A673 (cell line): Measurements from ENCODE around the gene ARFRP1. TPM values are rescaled to one million over a fixed set of nuclear protein-coding genes. Genes with fewer than 3 reads are reported as not detected.

Experiments
- BruUV-seq: library from RNA; stranded (reverse); fragments of 400-500 nt; replicated peaks from 2 replicates; lab custom pipeline; 2021; lab: Mats Ljungman, UMichigan
- CTCF ChIA-PET: fragments of 300-600 bp; sonication (Branson Sonifier 250); formaldehyde crosslinking; loops from one replicate; lab custom pipeline; 2022; ENCODE audit warnings: antibody characterized with exemption; lab: Charles Lee
- POLR2A ChIA-PET: fragments of 300-600 bp; sonication (Branson Sonifier 250); formaldehyde crosslinking; loops from one replicate; lab custom pipeline; 2022; ENCODE audit warnings: antibody characterized with exemption; ENCODE audit not compliant: low non-redundant PET; lab: Charles Lee
- DNase-seq: peaks from one replicate; pipeline ENCODE4 v3.0.0-alpha.2; 2015; ENCODE audit warnings: low spot score
- H3K27ac ChIP-seq: fragments of 200-600 bp; sonication (generic); 2 replicates; pipeline ENCODE4 v1.5.1; 2016; ENCODE audit warnings: mixed run types, low read depth, mild to moderate bottlenecking, mixed read lengths, antibody characterized with exemption, low read length; ENCODE audit not compliant: poor library complexity, severe bottlenecking
- H3K27me3 ChIP-seq: fragments of 200-600 bp; sonication (generic); replicated peaks from 2 replicates; pipeline ENCODE4 v1.6.1; 2017; ENCODE audit warnings: mixed run types, low read depth, mild to moderate bottlenecking, mixed read lengths, antibody characterized with exemption, low read length; ENCODE audit not compliant: insufficient read depth, poor library complexity
- H3K36me3 ChIP-seq: fragments of 200-600 bp; sonication (generic); 2 replicates; pipeline ENCODE4 v1.6.1; 2016; ENCODE audit warnings: mixed run types, mild to moderate bottlenecking, mixed read lengths, antibody characterized with exemption, low read length; ENCODE audit not compliant: insufficient read depth, poor library complexity, severe bottlenecking
- H3K4me1 ChIP-seq: fragments of 200-600 bp; sonication (generic); 2 replicates; pipeline ENCODE4 v1.6.1; 2017; ENCODE audit warnings: mixed run types, mild to moderate bottlenecking, mixed read lengths, antibody characterized with exemption, low read length; ENCODE audit not compliant: insufficient read depth, poor library complexity, severe bottlenecking
- H3K4me3 ChIP-seq: fragments of 200-600 bp; sonication (generic); 2 replicates; pipeline ENCODE4 v1.5.1; 2016; ENCODE audit warnings: low read depth, mixed run types, mild to moderate bottlenecking, mixed read lengths, low read length; ENCODE audit not compliant: poor library complexity, severe bottlenecking
- H3K9me3 ChIP-seq: fragments of 200-600 bp; sonication (generic); 2 replicates; pipeline ENCODE4 v1.6.1; 2016; ENCODE audit warnings: mixed run types, low read depth, mild to moderate bottlenecking, mixed read lengths, antibody characterized with exemption, low read length; ENCODE audit not compliant: poor library complexity, severe bottlenecking
- CTCF ChIP-seq: fragments of 300-800, 200-600 bp; sonication (generic); conservative IDR thresholded peaks from 2 replicates; pipeline ENCODE4 v1.5.1; 2017; ENCODE audit warnings: low read depth, mild to moderate bottlenecking, antibody characterized with exemption, low read length, moderate library complexity, mixed read lengths
- EZH2 ChIP-seq: fragments of 200-600 bp; sonication (generic); IDR thresholded peaks from 2 replicates; pipeline ENCODE4 v1.6.1; 2017; ENCODE audit warnings: borderline replicate concordance, low read depth, mild to moderate bottlenecking, mixed read lengths, antibody characterized with exemption, low read length; ENCODE audit not compliant: poor library complexity, severe bottlenecking
- intact Hi-C: fragments of 100-400 bp; cut with micrococcal nuclease; formaldehyde crosslinking; loops from one replicate; pipeline ENCODE4 v1.10.0; 2022; ENCODE audit not compliant: unreplicated experiment
- total RNA-seq: library from RNA; stranded (reverse); gene quantifications from 2 replicates; pipeline ENCODE4 v1.2.3, GENCODE V29; 2021

ARFRP1 gene
- total RNA-seq, 1 experiment from 2014 or later, result 41.1 TPM

DNA sequence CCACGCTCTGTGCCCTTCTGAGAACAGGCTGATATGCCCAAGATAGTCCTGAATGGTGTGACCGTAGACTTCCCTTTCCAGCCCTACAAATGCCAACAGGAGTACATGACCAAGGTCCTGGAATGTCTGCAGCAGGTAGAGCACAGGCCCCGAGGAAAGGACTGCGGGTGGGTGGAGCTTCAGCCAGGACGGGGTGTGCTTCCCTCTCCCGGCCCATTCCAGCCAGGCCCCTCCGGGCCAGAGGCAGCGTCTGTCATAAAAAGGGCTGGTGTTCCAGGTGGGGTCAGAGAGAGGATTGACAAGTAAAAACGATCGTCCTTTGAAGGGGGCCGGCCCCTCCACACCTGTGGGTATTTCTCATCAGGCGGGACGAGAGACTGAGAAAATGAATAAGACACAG is 48.4 kb downstream of the ARFRP1 start:
- no peaks in the 10 kb centered on the region for H3K9me3 ChIP-seq
- TF ChIP-seq CTCF (no peak), EZH2 (no peak)
- intact Hi-C loops, result no loop called here
- POLR2A ChIA-PET, result no interaction called here
- no peak overlapping the region for H3K27ac ChIP-seq
- H3K27me3 ChIP-seq, result no peaks in the 10 kb centered on the region
- no peak for DNase-seq
- CTCF ChIA-PET, result no interaction called here
- no TSS peak for BruUV-seq
- H3K4me3 ChIP-seq, result peak overlapping the region; percentile 73
- H3K36me3 ChIP-seq, result peaks cover 5% of the 10 kb centered on the region
- peaks cover 17% of the 10 kb centered on the region for H3K4me1 ChIP-seq

GRCh38 chr20:63658749-63659187 is 49.0 kb downstream of the ARFRP1 start:
- DNase-seq, result peak; percentile 40
- H3K9me3 ChIP-seq, result no peaks in the 10 kb centered on the region
- H3K27me3 ChIP-seq, result no peaks in the 10 kb centered on the region
- intact Hi-C loops, result no loop called here
- peaks cover 5% of the 10 kb centered on the region for H3K36me3 ChIP-seq
- TF ChIP-seq EZH2, result no peak
- TF ChIP-seq CTCF, result no peak
- ChIA-PET POLR2A (interaction anchor here (0.7 kb wide), 1 partner anchor 116 kb away, joined by 3 read pairs; no protein-coding TSS in a partner anchor), CTCF (no interaction called here)
- peak overlapping the region; percentile 87 for H3K27ac ChIP-seq
- peak overlapping the region; percentile 73 for H3K4me3 ChIP-seq
- peaks cover 23% of the 10 kb centered on the region for H3K4me1 ChIP-seq
- BruUV-seq, result no TSS peak

GRCh38 chr20:63657937-63658748 is 49.6 kb downstream of the ARFRP1 start, which contains the start of gene RTEL1:
Gene RTEL1, plus strand, starts transcription at chr20:63658312. Its CDS starts 1,091 bp downstream, at chr20:63659403.
- Histone ChIP-seq H3K4me3 (peak within 1 kb of the TSS; percentile 73), H3K36me3 (peaks cover 5% of the 10 kb centered on the region), H3K27me3 (no peaks in the 10 kb centered on the region), H3K9me3 (no peaks in the 10 kb centered on the region), H3K27ac (peak within 1 kb of the TSS; percentile 87), H3K4me1 (peaks cover 24% of the 10 kb centered on the region)
- BruUV-seq, result no TSS peak
- intact Hi-C loops, result no loop called here
- CTCF ChIA-PET, result interaction anchor here (0.6 kb wide), 1 partner anchor 34 kb away, joined by 4 read pairs; no protein-coding TSS in a partner anchor
- TF ChIP-seq CTCF (no peak), EZH2 (no peak)
- peak; percentile 94 for DNase-seq
- POLR2A ChIA-PET, result interaction anchor here (0.7 kb wide), 1 partner anchor 116 kb away, joined by 3 read pairs; no protein-coding TSS in a partner anchor
